CD4-positive, CD25-positive, alpha-beta regulatory T cell (primary cell): Measurements from ENCODE around the gene GALR2. TPM values are rescaled to one million over a fixed set of nuclear protein-coding genes. Genes with fewer than 3 reads are reported as not detected.

Experiments used
- ATAC-seq, 2 donors: fragments of 150-1000 bp; cut with Tn5 transposase; one replicate each; pipeline ENCODE4 v1.10.0; 2021; ENCODE audit warnings: low read depth in 2 of 2, moderate number of reproducible peaks in 2 of 2, moderate library complexity in 1 of 2
- DNase-seq, 3 donors: peaks; one replicate each; pipeline versions ENCODE4 v3.0.0 to v3.0.0-alpha.2; 2012 to 2022; ENCODE audit warnings: mixed read lengths in 1 of 3
- H3K27ac ChIP-seq: one replicate; pipeline ENCODE4 v1.7.0; 2013; ENCODE audit warnings: mild to moderate bottlenecking, low read length; ENCODE audit not compliant: insufficient read depth, poor library complexity, severe bottlenecking
- H3K27me3 ChIP-seq: one replicate; pipeline ENCODE4 v1.7.0; 2013; ENCODE audit warnings: low read length; ENCODE audit not compliant: control insufficient read depth, insufficient read depth
- H3K36me3 ChIP-seq: one replicate; pipeline ENCODE4 v1.7.0; 2013; ENCODE audit warnings: mild to moderate bottlenecking, low read length, moderate library complexity; ENCODE audit not compliant: control insufficient read depth, insufficient read depth
- H3K4me1 ChIP-seq: 2 replicates; pipeline ENCODE4 v1.7.0; 2013; ENCODE audit warnings: mild to moderate bottlenecking, low read length; ENCODE audit not compliant: insufficient read depth, control insufficient read depth, poor library complexity, severe bottlenecking
- H3K4me3 ChIP-seq: one replicate; pipeline ENCODE4 v1.7.0; 2013; ENCODE audit warnings: low read depth, mild to moderate bottlenecking, low read length, moderate library complexity
- H3K9me3 ChIP-seq, 2 experiments: 1 replicate in 1 of 2; 2 replicates in 1 of 2; pipeline ENCODE4 v1.7.0; 2013; ENCODE audit warnings: low read length in 2 of 2, mild to moderate bottlenecking in 1 of 2, moderate library complexity in 1 of 2; ENCODE audit not compliant: control insufficient read depth in 2 of 2
- H3K27ac Mint-ChIP-seq, 3 donors: one replicate each; pipeline ENCODE4 v1.8.0; 2020 to 2022; ENCODE audit warnings: mild to moderate bottlenecking in 3 of 3, mixed read lengths in 3 of 3, moderate library complexity in 2 of 3
- H3K27me3 Mint-ChIP-seq: one replicate; pipeline ENCODE4 v1.8.0; 2022; ENCODE audit warnings: mild to moderate bottlenecking, mixed read lengths
- H3K36me3 Mint-ChIP-seq: one replicate; pipeline ENCODE4 v1.8.0; 2020; ENCODE audit warnings: mixed read lengths
- H3K4me1 Mint-ChIP-seq, 4 donors: one replicate each; pipeline ENCODE4 v1.8.0; 2020 to 2022; ENCODE audit warnings: mixed read lengths in 4 of 4, mild to moderate bottlenecking in 1 of 4
- H3K4me3 Mint-ChIP-seq, 4 donors: one replicate each; pipeline ENCODE4 v1.8.0; 2020 to 2022; ENCODE audit warnings: mild to moderate bottlenecking in 4 of 4, mixed read lengths in 4 of 4, moderate library complexity in 3 of 4
- H3K9me3 Mint-ChIP-seq, 7 donors: one replicate each; pipeline ENCODE4 v1.8.0; 2020 to 2022; ENCODE audit warnings: mixed read lengths in 7 of 7, mild to moderate bottlenecking in 3 of 7, moderate library complexity in 2 of 7
- polyA plus RNA-seq, 4 donors: library from polyadenylated mRNA; unstranded; fragments of 300-500 nt; fragmentation: Illumina TruSeq; gene quantifications; one replicate each; pipeline ENCODE4 v1.2.3, GENCODE V29; 2021
- total RNA-seq: library from RNA; stranded (reverse); gene quantifications from one replicate; pipeline ENCODE4 v1.2.3, GENCODE V29; 2022

GALR2 gene
- total and polyA plus RNA-seq, 5 donors from 2014 or later: 0.41 to 0.86 (median 0.62) TPM; not detected in 2

- Histone ChIP-seq H3K4me1 (peaks cover 4% of the 10 kb centered on the region), H3K36me3 (peaks cover 96% of the 10 kb centered on the region), H3K4me3 (no peak overlapping the region), H3K27me3 (no peaks in the 10 kb centered on the region), H3K9me3 (no peaks in the 10 kb centered on the region), H3K27ac (no peak overlapping the region)
- H3K4me1 Mint-ChIP-seq: peaks cover 0 to 25% (median 13%) of the 10 kb centered on the region in 4 donors
- no peak overlapping the region for H3K4me3 Mint-ChIP-seq
- H3K36me3 Mint-ChIP-seq: peaks cover 52% of the 10 kb centered on the region
- ATAC-seq: no peak
- H3K27ac Mint-ChIP-seq: no peak overlapping the region
- H3K9me3 Mint-ChIP-seq: no peaks in the 10 kb centered on the region
- DNase-seq: no peak
- H3K27me3 Mint-ChIP-seq: no peaks in the 10 kb centered on the region
Observed at GRCh38 chr17:76046064-76046463, 28.5 kb upstream of the GALR2 start.

- no peak for ATAC-seq
- H3K4me1 Mint-ChIP-seq: peaks cover 0 to 28% (median 15%) of the 10 kb centered on the region in 4 donors
- Histone ChIP-seq H3K4me3 (no peak overlapping the region), H3K36me3 (peaks cover 93% of the 10 kb centered on the region), H3K4me1 (peaks cover 4% of the 10 kb centered on the region), H3K27me3 (no peaks in the 10 kb centered on the region), H3K9me3 (no peaks in the 10 kb centered on the region), H3K27ac (no peak overlapping the region)
- peaks cover 56% of the 10 kb centered on the region for H3K36me3 Mint-ChIP-seq
- no peaks in the 10 kb centered on the region for H3K27me3 Mint-ChIP-seq
- no peak for DNase-seq
- H3K9me3 Mint-ChIP-seq: no peaks in the 10 kb centered on the region
- H3K27ac Mint-ChIP-seq: peak overlapping the region; percentile 1 to 80 (median 1)
- peak overlapping the region in 1 of 4 donors; percentile 59 for H3K4me3 Mint-ChIP-seq
Observed at GRCh38 chr17:76048025-76048605, 26.5 kb upstream of the GALR2 start.

DNA sequence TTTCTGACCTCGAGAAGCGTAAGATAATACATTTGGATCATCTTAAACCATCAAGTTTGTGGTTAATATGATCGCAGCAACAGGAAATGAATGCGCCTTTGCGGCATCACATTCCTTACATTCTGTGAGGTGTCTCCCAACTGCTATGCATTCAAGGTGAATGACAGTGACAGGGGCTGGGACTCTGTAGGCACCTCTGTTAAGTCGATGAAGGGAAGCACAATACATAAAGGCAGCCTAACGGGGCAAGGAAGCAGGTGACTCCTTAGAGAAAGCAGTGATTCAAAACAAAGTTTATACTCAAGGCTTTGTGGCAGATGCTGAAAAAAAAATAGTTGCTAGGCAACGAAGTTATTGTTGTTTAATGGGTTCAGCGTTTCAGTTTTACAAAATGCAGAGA, 25.9 kb upstream of the GALR2 start:
- Mint-ChIP-seq H3K27ac (peak overlapping the region in 2 of 3 donors; percentile 80), H3K36me3 (peaks cover 54% of the 10 kb centered on the region), H3K9me3 (no peaks in the 10 kb centered on the region), H3K27me3 (no peaks in the 10 kb centered on the region), H3K4me3 (no peak overlapping the region), H3K4me1 (peaks cover 0 to 28% (median 15%) of the 10 kb centered on the region in 4 donors)
- ATAC-seq: peak; percentile 50 to 56
- H3K9me3 ChIP-seq: no peaks in the 10 kb centered on the region
- H3K4me1 ChIP-seq: peaks cover 4% of the 10 kb centered on the region
- H3K27ac ChIP-seq: peak overlapping the region; percentile 64
- peak in 1 of 3 donors; percentile 47 for DNase-seq
- no peak overlapping the region for H3K4me3 ChIP-seq
- no peaks in the 10 kb centered on the region for H3K27me3 ChIP-seq
- peaks cover 90% of the 10 kb centered on the region for H3K36me3 ChIP-seq

DNA sequence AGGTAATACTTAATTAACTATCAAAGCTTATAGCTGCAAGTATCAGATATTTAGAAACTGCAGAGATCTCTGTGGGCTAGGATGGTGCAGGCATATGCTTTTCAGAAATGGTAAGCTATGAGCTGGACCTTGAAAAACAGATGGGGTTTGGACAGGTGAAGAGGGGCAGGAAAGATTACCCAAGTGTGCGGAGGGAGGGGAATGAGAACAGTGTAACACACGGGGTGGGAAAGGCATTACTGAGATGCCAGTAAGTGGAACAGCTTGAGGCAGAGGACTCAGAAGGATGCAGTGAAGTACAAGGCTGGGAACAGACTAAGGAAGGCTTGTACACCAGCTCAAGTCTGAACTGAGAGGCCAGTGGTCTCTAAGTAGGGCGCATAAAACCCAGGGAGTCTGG, 25.3 kb upstream of the GALR2 start:
- no peak overlapping the region for H3K4me3 Mint-ChIP-seq
- peaks cover 53% of the 10 kb centered on the region for H3K36me3 Mint-ChIP-seq
- Histone ChIP-seq H3K4me3 (no peak overlapping the region), H3K36me3 (peaks cover 90% of the 10 kb centered on the region), H3K9me3 (no peaks in the 10 kb centered on the region), H3K4me1 (peaks cover 4% of the 10 kb centered on the region), H3K27ac (peak overlapping the region; percentile 64), H3K27me3 (no peaks in the 10 kb centered on the region)
- DNase-seq (no peak), ATAC-seq (no peak)
- no peaks in the 10 kb centered on the region for H3K9me3 Mint-ChIP-seq
- H3K4me1 Mint-ChIP-seq: peaks cover 0 to 29% (median 15%) of the 10 kb centered on the region in 4 donors
- no peaks in the 10 kb centered on the region for H3K27me3 Mint-ChIP-seq
- H3K27ac Mint-ChIP-seq: peak overlapping the region; percentile 27 to 80 (median 80)

GRCh38 chr17:76049836-76050537, 24.6 kb upstream of the GALR2 start:
- Histone ChIP-seq H3K4me3 (no peak overlapping the region), H3K27ac (no peak overlapping the region), H3K36me3 (peaks cover 90% of the 10 kb centered on the region), H3K9me3 (no peaks in the 10 kb centered on the region), H3K4me1 (peaks cover 4% of the 10 kb centered on the region), H3K27me3 (no peaks in the 10 kb centered on the region)
- Mint-ChIP-seq H3K27ac (peak overlapping the region; percentile 34 to 80 (median 55)), H3K4me1 (peaks cover 0 to 29% (median 15%) of the 10 kb centered on the region in 4 donors), H3K27me3 (no peaks in the 10 kb centered on the region), H3K9me3 (no peaks in the 10 kb centered on the region), H3K4me3 (no peak overlapping the region), H3K36me3 (peaks cover 48% of the 10 kb centered on the region)
- ATAC-seq (no peak), DNase-seq (no peak)

GRCh38 chr17:76050538-76051467, 23.8 kb upstream of the GALR2 start:
- no peak overlapping the region for H3K27ac Mint-ChIP-seq
- H3K36me3 Mint-ChIP-seq: peaks cover 40% of the 10 kb centered on the region
- Histone ChIP-seq H3K9me3 (no peaks in the 10 kb centered on the region), H3K36me3 (peaks cover 89% of the 10 kb centered on the region), H3K4me3 (no peak overlapping the region), H3K27me3 (no peaks in the 10 kb centered on the region), H3K27ac (no peak overlapping the region), H3K4me1 (peaks cover 4% of the 10 kb centered on the region)
- no peaks in the 10 kb centered on the region for H3K9me3 Mint-ChIP-seq
- H3K4me1 Mint-ChIP-seq: peaks cover 0 to 29% (median 15%) of the 10 kb centered on the region in 4 donors
- H3K27me3 Mint-ChIP-seq: no peaks in the 10 kb centered on the region
- H3K4me3 Mint-ChIP-seq: peak overlapping the region in 1 of 4 donors; percentile 8
- no peak for ATAC-seq
- DNase-seq: no peak

DNA sequence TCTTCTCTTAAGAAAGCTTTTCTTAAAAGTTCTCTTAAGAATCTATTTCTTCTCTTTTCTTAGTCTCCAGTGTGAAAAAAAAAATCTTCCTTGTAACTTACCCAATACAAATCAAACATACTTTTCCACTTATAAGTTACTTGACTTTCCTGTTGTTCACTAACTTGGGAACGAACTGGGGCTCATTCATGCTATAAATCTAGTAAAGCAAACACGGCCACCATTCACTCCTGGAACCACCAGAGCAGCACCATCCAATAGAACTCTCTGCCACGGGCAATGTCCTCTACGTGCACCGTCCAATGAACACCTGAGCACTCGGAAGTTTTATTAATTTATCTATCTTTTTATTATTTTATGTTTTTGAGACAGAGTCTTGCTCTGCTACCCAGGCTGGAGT, 23.0 kb upstream of the GALR2 start:
- Mint-ChIP-seq H3K27ac (no peak overlapping the region), H3K27me3 (no peaks in the 10 kb centered on the region)

More for the DNA sequence above, 23.0 kb upstream of the GALR2 start:
- no peaks in the 10 kb centered on the region for H3K27me3 ChIP-seq
- Mint-ChIP-seq H3K9me3 (no peaks in the 10 kb centered on the region), H3K4me1 (peaks cover 0 to 29% (median 16%) of the 10 kb centered on the region in 4 donors), H3K4me3 (no peak overlapping the region), H3K36me3 (peaks cover 43% of the 10 kb centered on the region)
- H3K4me3 ChIP-seq: no peak overlapping the region
- no peak for DNase-seq
- H3K36me3 ChIP-seq: peaks cover 89% of the 10 kb centered on the region
- ATAC-seq: no peak
- H3K4me1 ChIP-seq: peaks cover 4% of the 10 kb centered on the region
- H3K27ac ChIP-seq: no peak overlapping the region
- no peaks in the 10 kb centered on the region for H3K9me3 ChIP-seq
